K562 (cell line): ENCODE results near the gene FAM83E. TPM values are rescaled to one million over a fixed set of nuclear protein-coding genes. Genes with fewer than 3 reads are reported as not detected.
A peak's percentile ranks its signal among the peaks of the same experiment; 100 is the strongest.

Experiments used
- ATF4 ChIP-seq: fragments of 450-650 bp; formaldehyde crosslinking; IDR thresholded peaks from 2 replicates; pipeline ENCODE4 v1.4.0; 2022; ENCODE audit warnings: mild to moderate bottlenecking, moderate library complexity
- BDP1 ChIP-seq: IDR thresholded peaks from 3 replicates; pipeline ENCODE4 v1.6.1; 2011; ENCODE audit not compliant: insufficient read length, insufficient read depth
- GTF2F1 ChIP-seq: IDR thresholded peaks from 2 replicates; pipeline ENCODE4 v1.6.1; 2011; ENCODE audit warnings: low read depth, low read length, improper control_type of control experiment
- HES1 ChIP-seq: fragments of 450-650 bp; IDR thresholded peaks from 2 replicates; pipeline ENCODE4 v1.6.1; 2016; ENCODE audit warnings: low read depth, mild to moderate bottlenecking, moderate library complexity
- MLX ChIP-seq, 2 experiments: fragments of 450-650 bp in 1 of 2; sonication (generic) in 1 of 2; formaldehyde crosslinking; conservative IDR thresholded peaks; 2 replicates each; pipeline versions ENCODE4 v1.4.0 to v1.8.1; 2020 to 2022; ENCODE audit warnings: mild to moderate bottlenecking in 1 of 2, missing genetic modification reagents in 1 of 2
- MYC ChIP-seq, 2 experiments: fragments of 250-450 bp in 1 of 2; sonication (Bioruptor Pico) in 1 of 2; IDR thresholded peaks; 2 replicates each; pipeline versions ENCODE4 v1.5.1 to v1.6.1; 2012 to 2021; ENCODE audit warnings: low read depth in 2 of 2, borderline replicate concordance in 1 of 2, improper control_type of control experiment in 1 of 2, low read length in 1 of 2, mild to moderate bottlenecking in 1 of 2, moderate library complexity in 1 of 2
- SIX5 ChIP-seq, 2 experiments: IDR thresholded peaks; 2 replicates each; pipeline ENCODE4 v1.6.1; 2011; ENCODE audit warnings: low read length in 2 of 2, borderline replicate concordance in 1 of 2, low read depth in 1 of 2, mild to moderate bottlenecking in 1 of 2, moderate library complexity in 1 of 2; ENCODE audit not compliant: insufficient read depth in 1 of 2
- SMAD1 ChIP-seq: fragments of 150-350 bp; IDR thresholded peaks from 2 replicates; pipeline ENCODE4 v1.6.1; 2014; ENCODE audit warnings: low read length, low read depth; ENCODE audit not compliant: partially characterized antibody
- THRB ChIP-seq: fragments of 450-650 bp; formaldehyde crosslinking; conservative IDR thresholded peaks from 2 replicates; pipeline ENCODE4 v1.4.0; 2022; ENCODE audit warnings: mild to moderate bottlenecking, missing genetic modification characterization
- UBTF ChIP-seq, 2 experiments: IDR thresholded peaks; 2 replicates each; pipeline ENCODE4 v1.6.1; 2012; ENCODE audit warnings: improper control_type of control experiment in 2 of 2, low read depth in 2 of 2, low read length in 2 of 2, borderline replicate concordance in 1 of 2
- ZBTB49 ChIP-seq: sonication (generic); formaldehyde crosslinking; IDR thresholded peaks from 2 replicates; pipeline ENCODE4 v1.8.0; 2022; ENCODE audit warnings: missing genetic modification reagents, mild to moderate bottlenecking, borderline replicate concordance
- ZC3H8 ChIP-seq: fragments of 450-650 bp; IDR thresholded peaks from 2 replicates; pipeline ENCODE4 v1.6.1; 2017
- ZFP91 ChIP-seq: sonication (generic); formaldehyde crosslinking; IDR thresholded peaks from 2 replicates; pipeline ENCODE4 v1.8.0; 2022; ENCODE audit warnings: mild to moderate bottlenecking, missing genetic modification reagents
- ZNF282 ChIP-seq: sonication (generic); formaldehyde crosslinking; IDR thresholded peaks from 2 replicates; pipeline ENCODE4 v1.8.1; 2023; ENCODE audit warnings: missing genetic modification reagents
- polyA plus RNA-seq, 8 experiments: library from polyadenylated mRNA; depleted of rRNA in 4 of 8; stranded (reverse) in 5 of 8; unstranded in 3 of 8; fragments of >200 nt; fragmentation: Nextera tagmentation in 2 of 8; fragmentation: Illumina TruSeq in 1 of 8; extraction: Ambion mirVana in 2 of 8; extraction: Trizol in 1 of 8; gene quantifications; 2 replicates each; pipeline versions ENCODE4 v1.2.1 to v1.2.3, GENCODE V29; 2011 to 2014; ENCODE audit warnings: inconsistent platforms in 1 of 8, missing spikeins in 1 of 8
- total RNA-seq, 7 experiments: library from RNA; depleted of rRNA in 6 of 7; stranded (reverse); fragments of >200 nt in 6 of 7; fragmentation: Illumina TruSeq in 2 of 7; extraction: Trizol in 2 of 7; gene quantifications; 2 replicates each; pipeline versions ENCODE4 v1.2.1 to v1.2.3, GENCODE V29; 2011 to 2021; ENCODE audit warnings: low replicate concordance in 1 of 7

The FAM83E gene
- total and polyA plus RNA-seq, 9 of the 15 experiments (the other 6 are each of a cell fraction or from before 2014, with no cell fraction given) = 0.15 to 0.87 (median 0.29) TPM; not detected in 4

- TF ChIP-seq UBTF (IDR thresholded peaks at IDR 0.05; ENCODE audit: borderline replicate concordance in 1 of 2, low read depth in 2 of 2, low read length in 2 of 2) (no peak), MYC (IDR thresholded peaks at IDR 0.05; ENCODE audit: low read depth, low read length) (peak; percentile 99), MYC (CRISPR knock-in tag; IDR thresholded peaks at IDR 0.05; ENCODE audit: borderline replicate concordance, low read depth) (peak; percentile 85; the same call in 1 of the 2 replicates), HES1 (no peak), BDP1 (no peak), ZBTB49 (CRISPR knock-in tag) (no peak), SMAD1 (no peak), ZC3H8 (no peak), MLX (CRISPR knock-in tag; conservative IDR thresholded peaks at IDR 0.05) (no peak), ATF4 (CRISPR knock-in tag) (no peak), SIX5 (IDR thresholded peaks at IDR 0.05; ENCODE audit: borderline replicate concordance in 1 of 2, insufficient read depth in 1 of 2, low read depth in 1 of 2, low read length in 2 of 2) (peak; percentile 53 to 62; a peak in 2 of 4 replicates), THRB (CRISPR knock-in tag) (no peak), ZFP91 (no peak), GTF2F1 (no peak; the same call in 1 of the 2 replicates), ZNF282 (CRISPR knock-in tag) (no peak)
Measured at GRCh38 chr19:48618916-48619691, 4.2 kb upstream of the FAM83E start, which contains the start of the genes RPL18 and SPHK2 (continued).
